GM10248 (cell line): ENCODE measurements around the gene CALD1.

ENCODE experiments used
- CTCF ChIA-PET: fragments of 300-600 bp; sonication (Branson Sonifier 250); formaldehyde crosslinking; extraction: SDS; loops from one replicate; lab custom pipeline; 2021; ENCODE audit warnings: antibody characterized with exemption; lab: Yijun Ruan, JAX
- POLR2A ChIA-PET: fragments of 350-650 bp; sonication (Branson Sonifier 250); formaldehyde crosslinking; extraction: SDS; loops from one replicate; lab custom pipeline; 2020; ENCODE audit warnings: antibody characterized with exemption; lab: Yijun Ruan, JAX
- DNase-seq: peaks from one replicate; pipeline ENCODE4 v3.0.0; 2012; ENCODE audit errors: extremely low spot score
- CTCF ChIP-seq: IDR thresholded peaks from 2 replicates; pipeline ENCODE4 v1.5.1; 2012; ENCODE audit warnings: mild to moderate bottlenecking, low read depth; ENCODE audit errors: extremely low read depth, missing control alignments, control extremely low read depth

The CALD1 gene

GRCh38 chr7:134927076-134927475, 147.6 kb downstream of the CALD1 start:
- no peak for DNase-seq
- TF ChIP-seq CTCF = no peak
- CTCF ChIA-PET = interaction anchor here (0.8 to 1.9 kb wide), 3 partner anchors 10 to 22 kb away, joined by 3 to 7 read pairs (median 3); no protein-coding TSS in a partner anchor
- POLR2A ChIA-PET = no interaction called here

GRCh38 chr7:134927723-134928122, 148.3 kb downstream of the CALD1 start:
- CTCF ChIA-PET = interaction anchor here (1.1 to 1.9 kb wide), 2 partner anchors 11 to 21 kb away, joined by 3 to 7 read pairs; no protein-coding TSS in a partner anchor
- POLR2A ChIA-PET = no interaction called here
- no peak for DNase-seq
- TF ChIP-seq CTCF = no peak

- POLR2A ChIA-PET = no interaction called here
- no peak for DNase-seq
- CTCF ChIA-PET = interaction anchor here (1.9 kb wide), 1 partner anchor 12 kb away, joined by 7 read pairs; no protein-coding TSS in a partner anchor
- no peak for TF ChIP-seq CTCF
Observed at GRCh38 chr7:134928554-134928953, 149.1 kb downstream of the CALD1 start.

GRCh38 chr7:134931487-134931886, 152.1 kb downstream of the CALD1 start:
- no peak for TF ChIP-seq CTCF
- DNase-seq = no peak
- CTCF ChIA-PET = no interaction called here
- POLR2A ChIA-PET = no interaction called here

- TF ChIP-seq CTCF = no peak
- DNase-seq = peak; percentile 39
- CTCF ChIA-PET = no interaction called here
- POLR2A ChIA-PET = no interaction called here
Observed at GRCh38 chr7:134932707-134933370, 153.4 kb downstream of the CALD1 start.

GRCh38 chr7:134933460-134934068, 154.1 kb downstream of the CALD1 start:
- no peak for DNase-seq
- ChIA-PET CTCF (interaction anchor here (1.0 kb wide), 1 partner anchor 9 kb away, joined by 3 read pairs; no protein-coding TSS in a partner anchor), POLR2A (no interaction called here)
- no peak for TF ChIP-seq CTCF
